Mononuclear cell (primary cell): ENCODE data around the gene SNAPC2. TPM values are rescaled to one million over a fixed set of nuclear protein-coding genes. Genes with fewer than 3 reads are reported as not detected.
"Not testable (repeated sequence)": the region's sequence is repeated elsewhere in the genome, so short reads cannot be mapped to it uniquely, and the experiment has no call there.

ENCODE experiments used
- H3K27me3 ChIP-seq: 2 replicates; pipeline ENCODE4 v1.6.0; 2011; ENCODE audit warnings: low read length, control low read depth; ENCODE audit not compliant: insufficient read depth
- H3K4me1 ChIP-seq: 2 replicates; pipeline ENCODE4 v1.5.1; 2011; ENCODE audit warnings: mild to moderate bottlenecking, low read length, control low read depth; ENCODE audit not compliant: insufficient read depth
- H3K4me3 ChIP-seq: 2 replicates; pipeline ENCODE4 v1.5.1; 2011; ENCODE audit warnings: mild to moderate bottlenecking, low read length, moderate library complexity
- H3K9me3 ChIP-seq: 2 replicates; pipeline ENCODE4 v1.5.1; 2011; ENCODE audit warnings: low read depth, mild to moderate bottlenecking, control low read depth, low read length
- total RNA-seq: library from RNA; depleted of rRNA; stranded (reverse); fragments of >200 nt; gene quantifications from one replicate; pipeline ENCODE4 v1.2.3, GENCODE V29; 2012

Gene SNAPC2
- total RNA-seq, 1 donor, result 8.6 TPM

DNA sequence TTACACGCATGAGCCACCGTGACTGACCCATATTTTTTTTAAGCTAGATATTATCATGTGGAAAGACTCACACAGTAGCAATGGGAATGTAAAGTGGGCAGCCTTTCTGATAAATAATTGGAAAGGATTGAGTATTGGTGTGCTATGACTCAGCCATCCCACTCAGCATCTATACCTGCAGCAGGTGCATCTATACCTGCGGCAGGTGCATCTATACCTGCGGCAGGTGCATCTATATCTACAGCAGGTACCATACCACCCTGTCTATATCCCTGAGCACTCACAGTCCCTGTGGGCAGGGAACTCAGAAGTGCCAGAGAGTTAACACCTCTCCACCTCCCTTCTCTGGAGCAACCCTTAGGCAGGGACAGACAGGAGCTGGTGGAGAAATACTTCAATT, 37.0 kb upstream of the SNAPC2 start:
- no peak overlapping the region for H3K4me3 ChIP-seq
- H3K9me3 ChIP-seq, result no peaks in the 10 kb centered on the region
- peaks cover 6% of the 10 kb centered on the region for H3K27me3 ChIP-seq
- no peaks in the 10 kb centered on the region for H3K4me1 ChIP-seq

DNA sequence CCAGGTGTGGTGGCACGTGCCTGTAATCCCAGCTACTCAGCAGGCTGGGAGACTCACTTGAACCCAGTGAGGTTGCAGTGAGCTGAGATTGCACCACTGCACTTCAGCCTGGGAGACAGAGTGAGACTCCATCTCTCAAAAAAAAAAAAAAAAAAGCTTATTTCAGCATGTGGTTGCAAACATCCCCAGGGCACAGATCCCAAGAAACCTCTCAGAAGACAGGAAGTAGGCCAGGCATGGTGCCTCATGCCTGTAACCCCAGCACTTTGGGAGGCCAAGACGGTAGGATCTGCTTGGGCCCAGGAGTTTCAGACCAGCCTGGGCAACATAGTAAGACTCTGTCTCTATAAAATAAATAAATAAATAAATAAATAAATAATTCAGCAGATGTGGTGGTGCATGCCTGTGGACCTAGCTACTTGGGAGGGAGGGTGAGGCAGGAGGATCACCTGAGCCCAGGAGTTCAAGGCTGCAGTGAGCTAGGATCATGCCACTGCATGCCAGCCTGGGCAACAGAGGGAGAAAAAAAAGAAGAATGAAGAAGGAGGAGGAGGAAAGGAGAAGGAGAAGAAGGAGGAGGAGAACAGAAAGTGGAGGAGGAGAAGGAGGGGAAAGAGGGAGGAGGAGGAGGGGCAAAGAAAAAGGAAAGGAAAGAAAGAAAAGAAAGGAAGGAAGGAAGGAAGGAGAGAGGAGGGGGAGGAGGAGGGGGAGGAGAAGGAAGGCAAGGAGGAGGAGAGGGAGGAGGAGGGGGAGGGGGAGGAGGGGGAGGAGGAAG, 36.2 kb upstream of the SNAPC2 start:
- peaks cover 3% of the 10 kb centered on the region for H3K4me1 ChIP-seq
- H3K27me3 ChIP-seq, result peaks cover 6% of the 10 kb centered on the region
- no peak overlapping the region for H3K4me3 ChIP-seq
- H3K9me3 ChIP-seq, result no peaks in the 10 kb centered on the region

DNA sequence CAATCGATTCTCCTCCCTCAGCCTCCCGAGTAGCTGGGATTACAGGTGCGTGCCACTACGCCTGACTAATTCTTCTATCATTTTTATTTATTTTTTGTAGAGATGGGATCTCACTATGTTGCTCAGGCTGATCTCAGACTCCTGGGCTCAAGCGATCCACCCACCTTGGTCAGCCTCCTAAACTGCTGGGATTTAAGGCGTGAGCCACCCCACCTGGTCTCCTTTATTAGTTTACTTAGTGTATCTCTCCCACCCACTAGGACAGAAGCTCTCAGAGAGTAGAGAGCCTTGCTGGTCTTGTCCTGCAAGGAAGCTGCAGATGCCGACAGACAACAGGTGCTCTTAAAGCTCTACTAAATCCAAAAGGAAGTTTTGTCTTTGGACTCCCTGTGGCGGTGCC, 34.3 kb upstream of the SNAPC2 start:
- Histone ChIP-seq H3K4me3 (no peak overlapping the region), H3K4me1 (peaks cover 3% of the 10 kb centered on the region), H3K9me3 (no peaks in the 10 kb centered on the region), H3K27me3 (peaks cover 6% of the 10 kb centered on the region)

DNA sequence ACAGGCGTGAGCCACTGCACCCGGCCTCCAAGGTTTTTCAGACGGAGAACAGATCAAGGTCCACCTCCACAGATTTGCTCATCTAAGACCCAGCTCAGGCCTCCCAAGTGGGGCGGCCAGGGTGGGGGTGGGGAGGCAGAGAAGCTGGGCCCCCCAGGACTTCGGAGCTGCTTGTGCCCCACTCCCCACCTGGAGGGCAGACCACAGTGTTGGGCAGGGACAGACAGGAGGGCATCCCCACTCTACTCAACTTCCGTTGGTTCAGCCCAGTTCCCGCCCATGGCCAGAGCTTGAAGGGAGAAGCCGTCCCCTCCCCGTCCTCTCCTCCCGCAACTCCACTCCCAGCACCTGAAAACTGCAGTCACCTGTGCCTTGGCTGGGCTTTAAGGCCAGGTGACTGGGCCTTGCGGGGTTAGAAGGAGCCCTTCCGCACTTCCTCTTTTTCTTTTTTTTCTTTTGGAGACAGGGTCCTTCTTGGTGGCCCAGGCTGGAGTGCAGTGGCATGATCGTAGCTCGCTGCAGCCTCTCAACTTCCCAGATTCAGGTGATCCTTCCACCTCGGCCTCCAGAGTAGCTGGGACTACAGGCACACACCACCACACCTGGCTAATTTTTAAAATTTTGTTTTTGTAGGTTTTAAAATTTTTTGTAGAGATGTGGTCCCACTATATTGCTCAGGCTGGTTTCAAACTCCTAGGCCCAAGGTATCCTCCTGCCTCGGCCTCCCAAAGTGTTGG, 32.6 kb upstream of the SNAPC2 start:
- Histone ChIP-seq H3K9me3 (no peaks in the 10 kb centered on the region), H3K27me3 (peaks cover 6% of the 10 kb centered on the region), H3K4me1 (peaks cover 3% of the 10 kb centered on the region)

DNA sequence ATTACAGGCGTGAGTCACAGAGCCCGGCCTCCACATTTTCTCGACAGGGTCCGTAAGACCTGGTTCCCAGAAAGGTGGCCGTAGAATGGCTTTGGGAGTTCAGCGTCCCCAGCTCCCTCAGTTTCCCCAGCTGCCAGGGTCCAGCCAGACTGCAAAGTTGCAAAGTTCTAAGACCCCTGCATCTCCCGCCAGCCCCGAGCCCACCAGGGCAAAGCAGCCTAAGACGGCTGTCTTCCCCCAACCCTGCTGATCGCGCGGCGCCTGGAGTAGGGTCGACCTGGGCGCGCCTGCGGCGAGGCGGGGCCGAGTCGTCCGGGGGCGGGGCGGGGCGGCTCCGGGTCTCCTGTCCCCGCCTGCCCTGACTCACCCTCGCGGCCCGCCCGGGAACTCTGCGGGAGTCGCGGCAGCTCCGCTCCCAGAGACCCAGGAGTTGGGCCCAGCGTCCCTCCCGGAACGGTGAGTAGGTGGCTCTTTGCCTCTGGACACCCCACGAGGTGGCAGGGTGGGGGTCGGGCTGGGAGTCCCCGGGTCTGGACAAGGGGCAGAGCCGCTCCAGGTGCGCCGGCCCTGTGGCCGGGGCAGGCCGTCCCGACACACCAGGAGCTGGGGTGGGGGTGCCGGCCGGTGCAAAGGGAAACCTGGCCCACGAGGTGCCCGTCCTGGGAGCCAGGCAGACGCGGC, 31.9 kb upstream of the SNAPC2 start, which contains the start of gene LRRC8E:
LRRC8E (plus strand) TSS at position 366 of the 681 bp plus-strand sequence. CDS start 7,094 bp downstream, outside the sequence.
- Histone ChIP-seq H3K4me1 (peaks cover 3% of the 10 kb centered on the region), H3K9me3 (no peaks in the 10 kb centered on the region), H3K4me3 (no peak within 1 kb of the TSS), H3K27me3 (peaks cover 6% of the 10 kb centered on the region)

More for the DNA sequence above, 32.6 kb upstream of the SNAPC2 start:
- no peak overlapping the region for H3K4me3 ChIP-seq

DNA sequence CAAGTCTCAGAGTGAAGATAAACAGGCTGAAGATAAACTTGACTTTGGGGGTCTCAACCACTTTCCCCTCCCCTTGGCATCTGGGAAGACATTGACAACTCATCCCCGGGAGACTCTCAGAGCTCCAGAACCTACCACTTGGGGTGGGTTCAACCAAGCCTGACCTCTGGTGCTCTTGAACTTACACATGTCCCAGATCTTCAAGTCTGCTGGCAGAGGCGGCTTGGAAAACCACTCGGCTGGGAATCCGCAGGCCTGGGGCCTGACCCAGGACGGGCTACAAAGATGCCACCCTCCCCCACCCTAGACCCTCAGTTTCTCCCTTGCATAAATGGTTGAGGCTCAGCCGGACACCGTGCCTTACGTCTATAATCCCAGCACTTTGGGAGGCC, 31.3 kb upstream of the SNAPC2 start:
- H3K27me3 ChIP-seq, result peaks cover 6% of the 10 kb centered on the region
- peaks cover 3% of the 10 kb centered on the region for H3K4me1 ChIP-seq
- H3K4me3 ChIP-seq, result no peak overlapping the region
- H3K9me3 ChIP-seq, result no peaks in the 10 kb centered on the region

DNA sequence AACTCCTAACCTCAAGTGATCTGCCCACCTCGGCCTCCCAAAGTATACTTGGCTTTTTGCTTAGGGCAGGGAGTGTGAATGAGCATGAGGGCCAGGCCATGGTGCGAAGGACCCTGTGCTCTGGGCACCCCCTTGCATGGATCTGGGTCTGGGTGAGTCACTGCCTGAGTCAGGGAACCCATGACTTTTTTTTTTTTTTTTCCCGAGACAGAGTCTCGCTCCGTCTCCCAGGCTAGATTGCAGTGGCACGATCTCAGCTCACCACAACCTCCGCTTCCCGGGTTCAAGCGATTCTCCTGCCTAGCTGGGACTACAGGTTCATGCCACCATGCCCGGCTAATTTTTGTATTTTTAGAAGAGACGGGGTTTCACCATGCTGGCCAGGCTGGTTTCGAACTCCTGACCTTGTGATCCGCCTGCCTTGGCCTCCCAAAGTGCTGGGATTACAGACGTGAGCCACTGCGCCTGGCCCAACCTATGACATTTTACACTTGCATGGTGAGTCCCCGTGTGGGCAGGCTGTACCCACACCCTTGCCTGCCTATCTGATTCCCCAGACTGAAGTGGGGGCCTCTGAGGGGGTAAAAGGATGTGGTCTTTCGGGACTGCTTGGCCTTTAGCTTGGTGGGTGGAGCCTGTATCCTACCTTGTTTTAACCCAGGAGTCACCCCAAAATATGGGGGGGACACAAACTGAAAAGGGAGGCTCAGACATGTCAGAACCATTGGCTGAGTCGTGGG, 26.6 kb upstream of the SNAPC2 start:
- not testable (repeated sequence) for H3K9me3 ChIP-seq, H3K27me3 ChIP-seq, H3K4me3 ChIP-seq, H3K4me1 ChIP-seq

DNA sequence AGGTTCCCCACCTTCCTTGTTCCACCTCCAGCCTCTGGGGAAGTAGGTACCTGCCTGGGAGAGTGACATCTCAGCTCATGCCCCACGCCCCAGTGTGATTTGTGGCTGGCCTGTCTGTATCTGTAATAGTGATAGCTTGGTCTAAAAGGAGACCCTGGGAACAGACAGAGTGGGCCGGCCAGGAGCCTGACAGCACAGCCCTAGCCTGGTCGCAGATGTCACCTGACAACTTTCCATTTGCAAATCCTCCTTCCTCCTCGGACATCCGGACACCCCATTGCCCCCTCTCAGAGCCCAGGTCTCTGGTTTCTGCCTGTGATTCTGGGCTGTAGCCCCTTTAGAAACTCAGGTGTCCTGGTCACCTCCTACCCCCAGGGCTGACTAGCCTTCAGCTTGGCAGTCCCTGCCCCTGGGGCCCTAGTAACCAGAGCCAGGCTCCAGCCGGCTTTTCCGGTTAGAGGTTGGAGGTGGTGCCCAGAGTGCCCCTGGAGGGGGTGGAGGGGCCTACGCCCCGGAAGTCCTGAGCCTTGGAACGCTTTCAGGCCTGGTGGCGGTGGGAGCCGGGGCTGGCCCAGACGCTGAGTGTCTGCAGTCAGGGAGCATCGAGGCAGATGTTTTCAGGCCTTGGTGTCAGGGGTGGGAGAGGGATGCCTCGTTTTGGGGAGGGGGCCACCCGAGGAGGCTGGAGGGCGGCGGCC, 25.4 kb upstream of the SNAPC2 start:
- Histone ChIP-seq H3K4me1 (no peaks in the 10 kb centered on the region), H3K9me3 (no peaks in the 10 kb centered on the region), H3K4me3 (no peak overlapping the region), H3K27me3 (no peaks in the 10 kb centered on the region)

DNA sequence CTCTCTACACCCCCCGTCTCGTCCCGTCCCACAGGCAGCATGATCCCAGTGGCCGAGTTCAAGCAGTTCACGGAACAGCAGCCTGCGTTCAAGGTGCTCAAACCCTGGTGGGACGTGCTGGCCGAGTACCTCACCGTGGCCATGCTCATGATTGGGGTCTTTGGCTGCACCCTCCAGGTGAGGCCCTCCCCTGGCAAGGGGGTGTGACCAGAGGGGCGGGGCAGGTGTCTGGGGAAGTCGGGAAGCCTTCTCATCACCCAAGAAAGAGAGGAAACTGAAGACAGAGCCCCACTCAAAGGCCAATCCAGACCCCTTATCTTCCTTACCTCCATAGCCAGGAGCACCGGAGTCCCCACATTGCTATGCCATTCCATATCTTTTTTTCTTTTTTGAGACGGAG, 24.6 kb upstream of the SNAPC2 start:
- Histone ChIP-seq H3K27me3 (no peaks in the 10 kb centered on the region), H3K4me1 (no peaks in the 10 kb centered on the region), H3K9me3 (no peaks in the 10 kb centered on the region), H3K4me3 (no peak overlapping the region)

DNA sequence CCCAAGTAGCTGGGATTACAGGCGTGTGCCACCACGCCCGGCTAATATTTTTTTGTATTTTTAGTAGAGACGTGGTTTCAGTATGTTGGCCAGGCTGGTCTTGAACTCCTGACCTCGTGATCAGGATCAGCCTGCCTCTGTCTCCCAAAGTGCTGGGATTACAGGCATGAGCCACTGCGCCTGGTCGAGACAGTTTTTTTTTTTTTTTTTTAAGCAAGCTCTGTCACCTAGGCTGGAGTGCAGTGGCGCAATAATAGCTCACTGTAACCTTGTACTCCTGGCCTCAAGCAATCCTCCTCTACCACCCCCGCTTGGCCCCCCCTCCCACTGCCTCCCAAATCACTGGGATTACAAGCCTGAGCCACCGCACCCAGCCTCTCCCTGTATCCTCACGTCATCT, 22.8 kb upstream of the SNAPC2 start:
- Histone ChIP-seq H3K9me3 (no peaks in the 10 kb centered on the region), H3K27me3 (no peaks in the 10 kb centered on the region), H3K4me1 (no peaks in the 10 kb centered on the region), H3K4me3 (no peak overlapping the region)

DNA sequence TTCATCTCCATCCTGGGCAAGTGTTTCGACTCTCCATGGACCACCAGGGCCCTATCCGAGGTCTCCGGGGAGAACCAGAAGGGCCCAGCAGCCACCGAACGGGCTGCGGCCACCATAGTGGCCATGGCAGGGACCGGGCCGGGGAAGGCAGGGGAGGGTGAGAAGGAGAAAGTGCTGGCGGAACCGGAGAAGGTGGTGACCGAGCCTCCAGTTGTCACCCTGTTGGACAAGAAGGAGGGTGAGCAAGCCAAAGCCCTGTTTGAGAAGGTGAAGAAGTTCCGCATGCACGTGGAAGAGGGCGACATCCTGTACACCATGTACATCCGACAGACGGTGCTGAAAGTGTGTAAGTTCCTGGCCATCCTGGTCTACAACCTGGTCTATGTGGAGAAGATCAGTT, 21.2 kb upstream of the SNAPC2 start:
- Histone ChIP-seq H3K27me3 (no peaks in the 10 kb centered on the region), H3K4me1 (peaks cover 10% of the 10 kb centered on the region), H3K4me3 (no peak overlapping the region), H3K9me3 (no peaks in the 10 kb centered on the region)

DNA sequence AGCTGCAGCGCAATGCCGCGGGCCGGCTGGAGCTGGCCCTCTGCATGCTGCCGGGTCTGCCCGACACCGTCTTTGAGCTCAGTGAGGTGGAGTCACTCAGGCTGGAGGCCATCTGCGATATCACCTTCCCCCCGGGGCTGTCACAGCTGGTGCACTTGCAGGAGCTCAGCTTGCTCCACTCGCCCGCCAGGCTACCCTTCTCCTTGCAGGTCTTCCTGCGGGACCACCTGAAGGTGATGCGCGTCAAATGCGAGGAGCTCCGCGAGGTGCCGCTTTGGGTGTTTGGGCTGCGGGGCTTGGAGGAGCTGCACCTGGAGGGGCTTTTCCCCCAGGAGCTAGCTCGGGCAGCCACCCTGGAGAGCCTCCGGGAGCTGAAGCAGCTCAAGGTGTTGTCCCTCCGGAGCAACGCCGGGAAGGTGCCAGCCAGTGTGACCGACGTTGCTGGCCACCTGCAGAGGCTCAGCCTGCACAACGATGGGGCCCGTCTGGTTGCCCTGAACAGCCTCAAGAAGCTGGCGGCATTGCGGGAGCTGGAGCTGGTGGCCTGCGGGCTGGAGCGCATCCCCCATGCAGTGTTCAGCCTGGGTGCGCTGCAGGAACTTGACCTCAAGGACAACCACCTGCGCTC, 20.3 kb upstream of the SNAPC2 start:
- no peak overlapping the region for H3K4me3 ChIP-seq
- no peaks in the 10 kb centered on the region for H3K27me3 ChIP-seq
- peaks cover 17% of the 10 kb centered on the region for H3K4me1 ChIP-seq
- no peaks in the 10 kb centered on the region for H3K9me3 ChIP-seq

DNA sequence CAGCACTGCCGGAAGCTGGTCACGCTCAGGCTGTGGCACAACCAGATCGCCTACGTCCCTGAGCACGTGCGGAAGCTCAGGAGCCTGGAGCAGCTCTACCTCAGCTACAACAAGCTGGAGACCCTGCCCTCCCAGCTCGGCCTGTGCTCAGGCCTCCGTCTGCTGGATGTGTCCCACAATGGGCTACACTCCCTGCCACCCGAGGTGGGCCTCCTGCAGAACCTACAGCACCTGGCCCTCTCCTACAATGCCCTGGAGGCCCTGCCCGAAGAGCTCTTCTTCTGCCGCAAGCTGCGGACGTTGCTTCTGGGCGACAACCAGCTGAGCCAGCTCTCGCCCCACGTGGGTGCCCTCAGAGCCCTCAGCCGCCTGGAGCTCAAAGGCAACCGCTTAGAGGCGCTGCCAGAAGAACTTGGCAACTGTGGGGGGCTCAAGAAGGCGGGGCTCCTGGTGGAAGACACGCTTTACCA, 19.7 kb upstream of the SNAPC2 start:
- no peaks in the 10 kb centered on the region for H3K27me3 ChIP-seq
- H3K4me1 ChIP-seq, result peaks cover 23% of the 10 kb centered on the region
- no peaks in the 10 kb centered on the region for H3K9me3 ChIP-seq
- H3K4me3 ChIP-seq, result no peak overlapping the region

DNA sequence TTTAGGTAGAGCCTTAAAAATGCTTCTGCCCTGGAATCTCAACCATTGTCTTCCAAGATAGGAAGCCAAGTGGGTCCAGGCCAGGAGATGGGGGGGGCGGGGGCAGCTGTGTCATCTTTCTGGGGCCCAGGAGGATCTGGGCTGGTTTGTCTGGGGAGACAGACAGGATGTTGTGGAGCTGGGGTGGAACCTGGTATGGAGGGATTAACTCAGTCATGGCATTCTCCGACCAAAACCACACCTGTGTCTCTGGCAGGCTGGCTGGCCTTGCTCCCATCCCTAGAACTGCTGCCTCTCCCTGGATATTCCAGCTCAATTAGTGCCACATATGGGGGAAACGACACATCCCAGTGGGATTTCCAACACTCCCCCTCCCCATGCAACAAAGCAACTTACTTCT, 19.2 kb upstream of the SNAPC2 start:
- H3K9me3 ChIP-seq, result no peaks in the 10 kb centered on the region
- peaks cover 28% of the 10 kb centered on the region for H3K4me1 ChIP-seq
- no peak overlapping the region for H3K4me3 ChIP-seq
- H3K27me3 ChIP-seq, result no peaks in the 10 kb centered on the region
